DOHH2 (cell line): ENCODE results near the gene PDK3.

Source experiments
- H3F3A ChIP-seq: fragments of 200-600 bp; sonication (generic), shearing (Covaris generic); 2 replicates; pipeline ENCODE4 v1.6.0; 2016; ENCODE audit warnings: antibody characterized with exemption, mild to moderate bottlenecking; ENCODE audit not compliant: control insufficient read depth, insufficient read depth
- H3K27ac ChIP-seq: fragments of 200-600 bp; sonication (generic); 2 replicates; pipeline ENCODE4 v1.5.1; 2014; ENCODE audit warnings: low read depth, mild to moderate bottlenecking, low read length, moderate library complexity
- H3K27me3 ChIP-seq: fragments of 200-600 bp; sonication (generic); 2 replicates; pipeline ENCODE4 v1.6.1; 2014; ENCODE audit warnings: mild to moderate bottlenecking, low read length, mixed read lengths; ENCODE audit not compliant: control insufficient read depth
- H3K36me3 ChIP-seq: fragments of 200-600 bp; sonication (generic); 2 replicates; pipeline ENCODE4 v1.6.1; 2014; ENCODE audit warnings: mild to moderate bottlenecking, low read length, moderate library complexity, mixed read lengths; ENCODE audit not compliant: control insufficient read depth
- H3K4me1 ChIP-seq: fragments of 200-600 bp; sonication (generic); 2 replicates; pipeline ENCODE4 v1.6.1; 2014; ENCODE audit warnings: mild to moderate bottlenecking, low read length, mixed read lengths; ENCODE audit not compliant: control insufficient read depth
- H3K4me2 ChIP-seq: fragments of 200-600 bp; sonication (generic); 2 replicates; pipeline ENCODE4 v1.6.0; 2014; ENCODE audit warnings: mild to moderate bottlenecking, low read length, moderate library complexity
- H3K4me3 ChIP-seq: fragments of 200-600 bp; sonication (generic); 2 replicates; pipeline ENCODE4 v1.5.1; 2014; ENCODE audit warnings: mild to moderate bottlenecking, low read length, mixed read lengths
- H3K79me2 ChIP-seq: fragments of 200-600 bp; sonication (generic); 2 replicates; pipeline ENCODE4 v1.6.1; 2014; ENCODE audit warnings: mild to moderate bottlenecking, low read length, mixed read lengths; ENCODE audit not compliant: control insufficient read depth
- H3K9me2 ChIP-seq: fragments of 200-600 bp; sonication (generic); replicated peaks from 2 replicates; pipeline ENCODE4 v1.6.1; 2014; ENCODE audit warnings: mild to moderate bottlenecking, low read length, mixed read lengths; ENCODE audit not compliant: control insufficient read depth
- H3K9me3 ChIP-seq: fragments of 200-600 bp; sonication (generic); 2 replicates; pipeline ENCODE4 v1.6.1; 2014; ENCODE audit warnings: antibody characterized with exemption, low read length, mixed read lengths; ENCODE audit not compliant: control insufficient read depth, insufficient read depth
- H4K20me1 ChIP-seq: fragments of 200-600 bp; sonication (generic); 2 replicates; pipeline ENCODE4 v1.6.0; 2014; ENCODE audit warnings: low read depth, mild to moderate bottlenecking, antibody characterized with exemption, low read length, moderate library complexity; ENCODE audit not compliant: control insufficient read depth, insufficient read depth
- CTCF ChIP-seq: fragments of 200-600 bp; sonication (generic); IDR thresholded peaks from one replicate; pipeline ENCODE4 v1.5.1; 2014; ENCODE audit warnings: antibody characterized with exemption, mild to moderate bottlenecking, low read depth, low read length; ENCODE audit not compliant: poor library complexity, severe bottlenecking
- EZH2phosphoT487 ChIP-seq: fragments of 200-600 bp; sonication (generic); IDR thresholded peaks from 2 replicates; pipeline ENCODE4 v1.6.1; 2017; ENCODE audit warnings: borderline replicate concordance, mild to moderate bottlenecking, antibody characterized with exemption, low read length, moderate library complexity, mixed read lengths

Gene PDK3

GRCh38 chrX:24493740-24494581, 28.9 kb downstream of the PDK3 start:
- H3K4me1 ChIP-seq: no peaks in the 10 kb centered on the region
- no peak for TF ChIP-seq EZH2phosphoT487
- no peaks in the 10 kb centered on the region for H3K9me3 ChIP-seq
- H4K20me1 ChIP-seq: no peaks in the 10 kb centered on the region
- H3F3A ChIP-seq: no peaks in the 10 kb centered on the region
- no peaks in the 10 kb centered on the region for H3K27me3 ChIP-seq
- no peaks in the 10 kb centered on the region for H3K79me2 ChIP-seq
- no peaks in the 10 kb centered on the region for H3K9me2 ChIP-seq
- H3K27ac ChIP-seq: no peak overlapping the region
- no peaks in the 10 kb centered on the region for H3K36me3 ChIP-seq
- no peak overlapping the region for H3K4me2 ChIP-seq
- H3K4me3 ChIP-seq: no peak overlapping the region

- Histone ChIP-seq H3K4me1 (no peaks in the 10 kb centered on the region), H4K20me1 (no peaks in the 10 kb centered on the region), H3K36me3 (peaks cover 4% of the 10 kb centered on the region; the same call in 1 of the 2 replicates), H3K27ac (no peak overlapping the region), H3K9me3 (no peaks in the 10 kb centered on the region), H3K4me2 (no peak overlapping the region), H3K9me2 (no peaks in the 10 kb centered on the region), H3K27me3 (no peaks in the 10 kb centered on the region), H3K79me2 (no peaks in the 10 kb centered on the region), H3K4me3 (no peak overlapping the region), H3F3A (no peaks in the 10 kb centered on the region)
- TF ChIP-seq EZH2phosphoT487 (no peak), CTCF (no peak)
Measured at GRCh38 chrX:24494647-24495075, 29.6 kb downstream of the PDK3 start.

- TF ChIP-seq EZH2phosphoT487 (no peak), CTCF (no peak)
- Histone ChIP-seq H3F3A (no peaks in the 10 kb centered on the region), H3K79me2 (no peaks in the 10 kb centered on the region), H3K36me3 (peaks cover 4% of the 10 kb centered on the region; the same call in 1 of the 2 replicates), H3K4me3 (no peak overlapping the region), H3K9me2 (no peaks in the 10 kb centered on the region), H3K27me3 (no peaks in the 10 kb centered on the region), H3K9me3 (no peaks in the 10 kb centered on the region), H4K20me1 (no peaks in the 10 kb centered on the region), H3K4me2 (no peak overlapping the region), H3K4me1 (no peaks in the 10 kb centered on the region), H3K27ac (no peak overlapping the region)
Measured at GRCh38 chrX:24495700-24496099, 30.6 kb downstream of the PDK3 start.

GRCh38 chrX:24498181-24498580, 33.1 kb downstream of the PDK3 start:
- TF ChIP-seq EZH2phosphoT487: no peak
- TF ChIP-seq CTCF: peak; percentile 10

More at GRCh38 chrX:24498181-24498580, 33.1 kb downstream of the PDK3 start:
- H3F3A ChIP-seq: no peaks in the 10 kb centered on the region
- H3K9me3 ChIP-seq: no peaks in the 10 kb centered on the region
- H3K79me2 ChIP-seq: no peaks in the 10 kb centered on the region
- H3K36me3 ChIP-seq: peaks cover 4% of the 10 kb centered on the region; the same call in 1 of the 2 replicates
- no peaks in the 10 kb centered on the region for H3K9me2 ChIP-seq
- H3K27me3 ChIP-seq: no peaks in the 10 kb centered on the region
- H3K27ac ChIP-seq: no peak overlapping the region
- no peak overlapping the region for H3K4me2 ChIP-seq
- no peaks in the 10 kb centered on the region for H4K20me1 ChIP-seq
- H3K4me3 ChIP-seq: no peak overlapping the region
- no peaks in the 10 kb centered on the region for H3K4me1 ChIP-seq
